Measurements from ENCODE around the gene IFFO2. TPM values are rescaled to one million over a fixed set of nuclear protein-coding genes. Genes with fewer than 3 reads are reported as not detected.

IFFO2 gene
- total RNA-seq, 2 donors from 2014 or later = 23.5 to 44.2 TPM

- Mint-ChIP-seq H3K9me3 (no peaks in the 10 kb centered on the region), H3K36me3 (peaks cover 6% of the 10 kb centered on the region), H3K4me1 (ENCODE audit: low read depth in 2 of 2) (peaks cover 38 to 44% of the 10 kb centered on the region in 2 donors), H3K27ac (peak overlapping the region; percentile 37 to 99), H3K4me3 (peak overlapping the region; percentile 36), H3K27me3 (no peaks in the 10 kb centered on the region)
- no peak for DNase-seq (ENCODE audit: low spot score)
- ATAC-seq = no peak
Measured at GRCh38 chr1:18922848-18923755, 33.4 kb downstream of the IFFO2 start.

GRCh38 chr1:18922319-18922726 lies 34.2 kb downstream of the IFFO2 start:
- H3K4me1 Mint-ChIP-seq (ENCODE audit: low read depth in 2 of 2) = peaks cover 30 to 40% of the 10 kb centered on the region in 2 donors
- ATAC-seq = no peak
- peaks cover 6% of the 10 kb centered on the region for H3K36me3 Mint-ChIP-seq
- no peak for DNase-seq (ENCODE audit: low spot score)
- H3K9me3 Mint-ChIP-seq = no peaks in the 10 kb centered on the region
- H3K27me3 Mint-ChIP-seq = no peaks in the 10 kb centered on the region
- H3K27ac Mint-ChIP-seq = no peak overlapping the region
- H3K4me3 Mint-ChIP-seq = no peak overlapping the region

- Mint-ChIP-seq H3K9me3 (no peaks in the 10 kb centered on the region), H3K4me3 (no peak overlapping the region), H3K27me3 (no peaks in the 10 kb centered on the region), H3K36me3 (peaks cover 6% of the 10 kb centered on the region), H3K4me1 (ENCODE audit: low read depth in 2 of 2) (peaks cover 26 to 34% of the 10 kb centered on the region in 2 donors), H3K27ac (no peak overlapping the region)
- no peak for ATAC-seq
- no peak for DNase-seq (ENCODE audit: low spot score)
Measured at GRCh38 chr1:18921516-18922251, 34.8 kb downstream of the IFFO2 start.

- H3K27ac Mint-ChIP-seq = no peak overlapping the region
- H3K9me3 Mint-ChIP-seq = no peaks in the 10 kb centered on the region
- H3K4me1 Mint-ChIP-seq (ENCODE audit: low read depth in 2 of 2) = peaks cover 24 to 28% of the 10 kb centered on the region in 2 donors
- peaks cover 6% of the 10 kb centered on the region for H3K36me3 Mint-ChIP-seq
- H3K27me3 Mint-ChIP-seq = no peaks in the 10 kb centered on the region
- no peak overlapping the region for H3K4me3 Mint-ChIP-seq
- ATAC-seq = no peak
- DNase-seq (ENCODE audit: low spot score) = no peak
Measured at GRCh38 chr1:18920931-18921330, 35.5 kb downstream of the IFFO2 start.

- Mint-ChIP-seq H3K4me3 (no peak overlapping the region), H3K9me3 (no peaks in the 10 kb centered on the region), H3K36me3 (no peaks in the 10 kb centered on the region), H3K27me3 (no peaks in the 10 kb centered on the region), H3K27ac (no peak overlapping the region), H3K4me1 (ENCODE audit: low read depth in 2 of 2) (peaks cover 16 to 21% of the 10 kb centered on the region in 2 donors)
- ATAC-seq = no peak
- DNase-seq (ENCODE audit: low spot score) = no peak
Measured at GRCh38 chr1:18919956-18920355, 36.5 kb downstream of the IFFO2 start.

- Mint-ChIP-seq H3K4me3 (no peak overlapping the region), H3K27me3 (no peaks in the 10 kb centered on the region), H3K27ac (no peak overlapping the region), H3K4me1 (ENCODE audit: low read depth in 2 of 2) (peaks cover 13 to 18% of the 10 kb centered on the region in 2 donors), H3K9me3 (no peaks in the 10 kb centered on the region), H3K36me3 (no peaks in the 10 kb centered on the region)
- DNase-seq (ENCODE audit: low spot score) (no peak), ATAC-seq (no peak)
Measured at GRCh38 chr1:18919197-18919905, 37.1 kb downstream of the IFFO2 start.

GRCh38 chr1:18918417-18918816 lies 38.1 kb downstream of the IFFO2 start:
- Mint-ChIP-seq H3K4me1 (ENCODE audit: low read depth in 2 of 2) (peaks cover 7 to 16% of the 10 kb centered on the region in 2 donors), H3K36me3 (no peaks in the 10 kb centered on the region), H3K27me3 (no peaks in the 10 kb centered on the region), H3K4me3 (no peak overlapping the region), H3K27ac (no peak overlapping the region), H3K9me3 (no peaks in the 10 kb centered on the region)
- ATAC-seq (no peak), DNase-seq (ENCODE audit: low spot score) (no peak)

- Mint-ChIP-seq H3K4me3 (no peak overlapping the region), H3K27me3 (no peaks in the 10 kb centered on the region), H3K4me1 (ENCODE audit: low read depth in 2 of 2) (peaks cover 6 to 14% of the 10 kb centered on the region in 2 donors), H3K36me3 (no peaks in the 10 kb centered on the region), H3K9me3 (no peaks in the 10 kb centered on the region), H3K27ac (no peak overlapping the region)
- DNase-seq (ENCODE audit: low spot score) (no peak), ATAC-seq (no peak)
Measured at GRCh38 chr1:18917071-18917799, 39.2 kb downstream of the IFFO2 start.

GRCh38 chr1:18915341-18915740 lies 41.1 kb downstream of the IFFO2 start:
- no peak for DNase-seq (ENCODE audit: low spot score)

GRCh38 chr1:18913065-18913835 lies 43.2 kb downstream of the IFFO2 start:
- Mint-ChIP-seq H3K9me3 (no peaks in the 10 kb centered on the region), H3K4me1 (ENCODE audit: low read depth in 2 of 2) (peaks cover 6 to 11% of the 10 kb centered on the region in 2 donors), H3K27ac (peak overlapping the region; percentile 12 to 36), H3K27me3 (no peaks in the 10 kb centered on the region), H3K4me3 (no peak overlapping the region), H3K36me3 (peaks cover 7% of the 10 kb centered on the region)
- ATAC-seq (peak; percentile 77 to 84), DNase-seq (ENCODE audit: low spot score) (peak; percentile 74)

More at GRCh38 chr1:18915341-18915740, 41.1 kb downstream of the IFFO2 start:
- no peaks in the 10 kb centered on the region for H3K9me3 Mint-ChIP-seq
- H3K4me1 Mint-ChIP-seq (ENCODE audit: low read depth in 2 of 2) = peaks cover 6 to 12% of the 10 kb centered on the region in 2 donors
- no peaks in the 10 kb centered on the region for H3K27me3 Mint-ChIP-seq
- H3K27ac Mint-ChIP-seq = no peak overlapping the region
- peaks cover 7% of the 10 kb centered on the region for H3K36me3 Mint-ChIP-seq
- no peak for ATAC-seq
- H3K4me3 Mint-ChIP-seq = no peak overlapping the region

GRCh38 chr1:18912550-18912949 lies 43.9 kb downstream of the IFFO2 start:
- H3K4me3 Mint-ChIP-seq = no peak overlapping the region
- ATAC-seq (no peak), DNase-seq (ENCODE audit: low spot score) (no peak)
- peaks cover 7% of the 10 kb centered on the region for H3K36me3 Mint-ChIP-seq
- no peaks in the 10 kb centered on the region for H3K27me3 Mint-ChIP-seq
- H3K27ac Mint-ChIP-seq = no peak overlapping the region
- no peaks in the 10 kb centered on the region for H3K9me3 Mint-ChIP-seq
- H3K4me1 Mint-ChIP-seq (ENCODE audit: low read depth in 2 of 2) = peaks cover 12 to 14% of the 10 kb centered on the region in 2 donors

GRCh38 chr1:18908911-18909771 lies 47.3 kb downstream of the IFFO2 start:
- no peaks in the 10 kb centered on the region for H3K27me3 Mint-ChIP-seq
- no peaks in the 10 kb centered on the region for H3K9me3 Mint-ChIP-seq
- peaks cover 20 to 21% of the 10 kb centered on the region in 2 donors for H3K4me1 Mint-ChIP-seq (ENCODE audit: low read depth in 2 of 2)
- ATAC-seq = no peak
- no peak for DNase-seq (ENCODE audit: low spot score)
- no peak overlapping the region for H3K4me3 Mint-ChIP-seq
- H3K36me3 Mint-ChIP-seq = peaks cover 7% of the 10 kb centered on the region
- peak overlapping the region in 1 of 2 donors; percentile 54 for H3K27ac Mint-ChIP-seq
